IMR-90 (cell line): ENCODE data around the gene HMGA1. TPM values are rescaled to one million over a fixed set of nuclear protein-coding genes. Genes with fewer than 3 reads are reported as not detected.

Source experiments
- MAFK ChIP-seq: IDR thresholded peaks from 2 replicates; pipeline ENCODE4 v1.6.1; 2012; ENCODE audit warnings: low read depth, low read length, improper control_type of control experiment
- NFE2L2 ChIP-seq: fragments of 150-350 bp; IDR thresholded peaks from 2 replicates; pipeline ENCODE4 v1.6.1; 2016; ENCODE audit warnings: low read depth, mild to moderate bottlenecking, low read length
- polyA plus RNA-seq, 3 experiments: library from polyadenylated mRNA; depleted of rRNA; stranded (reverse); fragments of >200 nt; gene quantifications; 2 replicates each; pipeline ENCODE4 v1.2.3, GENCODE V29; 2012; ENCODE audit warnings: low replicate concordance in 1 of 3
- total RNA-seq: library from RNA; depleted of rRNA; stranded (reverse); fragments of >200 nt; gene quantifications from 2 replicates; pipeline ENCODE4 v1.2.3, GENCODE V29; 2012
- TF ChIP-seq, protein P1 (sequence below): conservative IDR thresholded peaks from 2 replicates; pipeline ENCODE4 v1.5.1; 2012; ENCODE audit warnings: mild to moderate bottlenecking, low read depth, low read length, improper control_type of control experiment

HMGA1 gene
- total and polyA plus RNA-seq, 2 of the 4 experiments (the other 2 are of a cell fraction), result 101 to 589 TPM

DNA sequence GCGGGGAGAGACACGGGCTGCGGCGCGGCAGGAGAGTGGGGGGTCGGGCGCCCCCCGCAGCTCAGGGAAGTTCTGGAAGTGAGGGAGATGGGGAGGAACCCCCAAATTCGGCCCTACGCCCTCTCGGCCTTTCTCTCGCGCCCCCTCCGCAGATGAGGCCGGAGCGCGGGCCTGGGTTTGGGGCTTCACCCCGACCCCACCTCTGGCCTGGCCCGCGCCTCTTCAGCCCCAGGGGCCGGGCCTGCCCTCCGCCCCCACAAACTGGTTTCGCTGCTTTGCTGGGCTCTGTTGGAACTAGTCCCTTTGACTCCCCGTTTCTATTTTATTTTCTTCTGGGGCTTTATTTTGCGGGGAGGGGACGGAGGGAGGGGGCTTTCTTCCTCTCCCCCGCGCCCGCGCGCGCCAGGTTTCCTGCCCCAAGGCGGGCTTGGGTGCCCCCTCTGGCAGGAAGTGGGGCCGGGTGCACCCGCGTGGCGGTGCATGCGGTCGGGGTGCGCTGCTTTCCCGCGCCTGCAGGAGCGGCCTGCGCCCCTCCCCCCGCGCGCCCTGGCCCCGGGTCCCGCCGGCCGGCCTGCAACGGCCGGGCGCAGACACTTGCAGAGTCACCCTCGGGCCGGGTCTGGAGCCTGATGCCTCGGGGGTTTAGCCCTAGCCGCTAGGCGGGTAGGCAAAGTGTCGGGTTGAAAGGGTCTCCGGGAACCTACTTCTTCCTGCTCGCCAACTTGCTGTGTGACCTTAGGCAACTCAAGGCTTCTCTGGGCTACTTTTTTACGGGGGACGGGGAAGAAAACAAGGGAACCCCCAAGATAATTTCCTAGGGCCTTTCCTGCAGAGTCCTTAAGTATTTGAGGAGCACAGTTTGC is 1.3 kb downstream of the HMGA1 start (continued):
- TF ChIP-seq, protein P1, sequence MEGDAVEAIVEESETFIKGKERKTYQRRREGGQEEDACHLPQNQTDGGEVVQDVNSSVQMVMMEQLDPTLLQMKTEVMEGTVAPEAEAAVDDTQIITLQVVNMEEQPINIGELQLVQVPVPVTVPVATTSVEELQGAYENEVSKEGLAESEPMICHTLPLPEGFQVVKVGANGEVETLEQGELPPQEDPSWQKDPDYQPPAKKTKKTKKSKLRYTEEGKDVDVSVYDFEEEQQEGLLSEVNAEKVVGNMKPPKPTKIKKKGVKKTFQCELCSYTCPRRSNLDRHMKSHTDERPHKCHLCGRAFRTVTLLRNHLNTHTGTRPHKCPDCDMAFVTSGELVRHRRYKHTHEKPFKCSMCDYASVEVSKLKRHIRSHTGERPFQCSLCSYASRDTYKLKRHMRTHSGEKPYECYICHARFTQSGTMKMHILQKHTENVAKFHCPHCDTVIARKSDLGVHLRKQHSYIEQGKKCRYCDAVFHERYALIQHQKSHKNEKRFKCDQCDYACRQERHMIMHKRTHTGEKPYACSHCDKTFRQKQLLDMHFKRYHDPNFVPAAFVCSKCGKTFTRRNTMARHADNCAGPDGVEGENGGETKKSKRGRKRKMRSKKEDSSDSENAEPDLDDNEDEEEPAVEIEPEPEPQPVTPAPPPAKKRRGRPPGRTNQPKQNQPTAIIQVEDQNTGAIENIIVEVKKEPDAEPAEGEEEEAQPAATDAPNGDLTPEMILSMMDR, result peak; percentile 34; the same call in 1 of the 2 replicates
- TF ChIP-seq MAFK, result no peak
- TF ChIP-seq NFE2L2, result no peak
